HG03342 (cell line): ENCODE results near the gene HOXD4.

ENCODE experiments used
- ATAC-seq: cut with Tn5 transposase; IDR thresholded peaks from one replicate; pipeline ENCODE4 v1.9.1; 2021; ENCODE audit warnings: mild to moderate bottlenecking, moderate library complexity; ENCODE audit not compliant: unreplicated experiment

HOXD4 gene

DNA sequence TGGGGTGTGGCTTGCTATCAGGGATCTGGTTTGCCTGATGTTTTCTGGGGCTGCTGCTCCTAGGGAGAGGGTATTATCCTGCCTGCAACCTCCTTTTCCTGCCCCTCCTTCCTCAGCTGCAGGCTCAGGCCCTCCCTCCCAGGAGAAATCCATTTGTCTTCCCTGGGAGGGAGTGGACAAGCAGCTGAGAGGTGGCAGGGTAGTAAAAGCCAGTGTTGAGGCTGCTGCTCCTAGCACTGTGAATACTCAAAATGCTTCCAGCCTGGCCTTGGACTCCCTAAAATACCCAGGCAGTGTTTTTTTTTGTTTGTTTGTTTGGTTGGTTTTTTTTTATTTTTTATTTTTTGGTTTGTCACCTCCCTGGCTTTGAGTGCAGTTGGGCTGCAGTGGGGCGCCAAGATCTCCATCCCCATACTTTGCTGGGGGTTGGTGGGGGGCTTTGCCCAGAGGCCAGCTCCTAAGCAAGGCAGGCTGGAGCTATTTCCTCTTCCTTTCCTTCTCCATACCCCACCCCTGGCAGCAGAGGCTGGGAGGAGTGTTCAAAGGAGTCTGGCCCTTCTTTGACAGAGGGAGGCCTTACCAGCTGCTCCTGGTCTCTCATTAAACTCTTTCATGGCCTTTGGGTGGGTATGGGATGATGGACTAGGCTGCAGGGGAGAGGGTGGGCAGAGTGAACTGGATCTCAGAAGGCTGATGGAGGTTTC, 19.4 kb downstream of the HOXD4 start:
- no peak for ATAC-seq

DNA sequence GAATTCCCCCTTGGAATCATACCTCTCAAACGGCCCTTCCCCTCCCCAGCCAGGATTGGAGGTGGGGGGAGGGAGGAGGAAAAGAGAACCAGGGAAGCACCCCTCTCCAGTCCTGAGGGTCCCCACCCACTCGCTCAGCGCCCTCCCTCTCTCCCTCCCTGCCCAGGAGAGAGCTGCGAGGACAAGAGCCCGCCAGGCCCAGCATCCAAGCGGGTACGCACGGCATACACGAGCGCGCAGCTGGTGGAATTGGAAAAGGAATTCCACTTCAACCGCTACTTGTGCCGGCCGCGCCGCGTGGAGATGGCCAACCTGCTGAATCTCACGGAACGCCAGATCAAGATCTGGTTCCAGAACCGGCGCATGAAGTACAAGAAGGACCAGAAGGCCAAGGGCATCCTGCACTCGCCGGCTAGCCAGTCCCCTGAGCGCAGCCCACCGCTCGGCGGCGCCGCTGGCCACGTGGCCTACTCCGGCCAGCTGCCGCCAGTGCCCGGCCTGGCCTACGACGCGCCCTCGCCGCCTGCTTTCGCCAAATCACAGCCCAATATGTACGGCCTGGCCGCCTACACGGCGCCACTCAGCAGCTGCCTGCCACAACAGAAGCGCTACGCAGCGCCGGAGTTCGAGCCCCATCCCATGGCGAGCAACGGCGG, 20.1 kb downstream of the HOXD4 start:
- no peak for ATAC-seq

- no peak for ATAC-seq
Observed at GRCh38 chr2:176172007-176172894, 20.9 kb downstream of the HOXD4 start.

- ATAC-seq: no peak
Observed at GRCh38 chr2:176172895-176173566, 21.7 kb downstream of the HOXD4 start.

- no peak for ATAC-seq
Observed at GRCh38 chr2:176173567-176174381, 22.4 kb downstream of the HOXD4 start.

DNA sequence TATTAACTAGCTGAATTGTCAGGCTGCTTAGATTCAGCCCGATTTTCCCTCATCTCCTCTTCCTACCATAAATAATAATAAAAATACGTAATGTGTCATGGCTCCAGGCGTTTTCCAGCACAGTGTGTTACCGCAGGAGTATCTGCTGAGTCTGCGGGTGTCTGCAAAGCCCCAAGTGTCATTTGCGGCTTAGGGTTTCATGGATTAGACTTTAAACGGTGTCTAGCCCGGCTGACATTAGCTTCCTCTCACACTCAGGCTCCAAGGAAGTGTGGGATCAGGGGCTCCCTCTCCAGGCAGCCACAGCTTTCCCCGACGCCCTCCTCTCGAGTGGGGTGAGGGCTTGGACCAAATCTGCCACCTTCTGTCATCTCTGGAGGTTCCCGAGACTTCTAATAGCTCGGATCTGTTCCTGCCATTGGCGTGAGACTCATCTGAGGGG, 23.1 kb downstream of the HOXD4 start:
- no peak for ATAC-seq

DNA sequence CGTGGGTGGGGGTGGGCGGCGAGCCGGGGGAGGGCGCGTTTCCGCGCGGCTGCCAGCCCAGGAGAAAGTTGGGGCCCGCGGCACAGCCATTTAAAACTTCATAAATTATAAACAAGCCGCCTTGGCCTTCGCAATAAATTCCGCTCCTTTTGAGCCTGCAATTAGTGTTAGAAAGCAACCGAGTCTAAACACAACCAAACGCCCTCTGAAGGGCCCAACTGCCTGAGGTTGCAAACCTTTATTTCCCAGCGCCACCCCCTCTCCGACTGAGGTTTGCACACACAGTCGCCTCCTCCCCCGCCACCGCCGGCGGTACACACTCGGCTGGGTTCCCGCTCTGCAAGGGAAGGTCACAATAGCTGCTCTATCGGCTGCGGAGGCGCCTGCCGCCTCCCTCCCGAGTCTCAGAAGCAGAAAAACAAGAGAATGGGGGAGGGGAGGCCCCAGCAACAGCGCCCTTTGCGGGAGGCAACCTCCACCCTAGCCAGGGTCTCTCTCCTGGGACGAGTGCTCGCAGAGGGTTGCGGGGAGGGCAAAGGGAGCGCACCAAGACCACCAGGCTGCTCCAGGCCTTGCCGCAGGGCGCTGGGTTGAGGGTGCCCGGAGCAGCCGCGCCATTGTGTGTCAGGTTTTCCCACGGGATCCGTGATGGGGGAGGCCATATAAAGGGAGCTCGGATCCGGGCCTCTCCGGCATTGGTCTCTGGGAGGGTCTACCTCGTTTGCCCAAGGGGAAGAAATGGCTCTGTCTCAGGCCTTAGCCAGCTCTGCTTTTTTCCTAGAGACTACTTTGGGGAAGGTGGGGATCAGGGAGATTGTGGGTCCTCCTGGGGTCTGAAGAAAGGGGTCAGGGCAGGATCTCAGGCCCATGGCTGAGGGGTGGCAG, 23.7 kb downstream of the HOXD4 start:
- no peak for ATAC-seq

- ATAC-seq: no peak
Observed at GRCh38 chr2:176175709-176176607, 24.6 kb downstream of the HOXD4 start.

DNA sequence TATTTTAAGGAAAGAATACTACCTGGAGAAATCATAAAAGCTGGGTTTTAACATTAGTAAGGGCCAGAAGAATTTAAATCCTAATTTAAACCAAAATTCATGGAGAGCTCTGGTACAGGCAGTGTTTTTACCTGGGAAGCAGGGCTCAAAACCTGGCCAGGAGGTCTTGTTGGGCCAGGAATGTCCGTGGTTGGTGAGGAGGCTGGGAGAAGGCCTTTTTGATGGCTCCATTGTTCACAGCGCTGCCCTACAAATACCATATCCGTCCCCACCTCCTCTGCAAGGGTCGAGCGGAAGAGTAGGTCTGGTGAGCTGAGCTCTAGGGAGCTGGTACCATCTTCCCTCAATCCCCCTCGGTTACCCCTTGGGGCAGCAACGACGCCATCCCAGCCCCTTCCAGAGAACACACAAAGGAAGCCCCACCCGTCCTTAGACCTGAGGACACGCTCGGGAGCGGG, 26.3 kb downstream of the HOXD4 start:
- ATAC-seq: no peak

DNA sequence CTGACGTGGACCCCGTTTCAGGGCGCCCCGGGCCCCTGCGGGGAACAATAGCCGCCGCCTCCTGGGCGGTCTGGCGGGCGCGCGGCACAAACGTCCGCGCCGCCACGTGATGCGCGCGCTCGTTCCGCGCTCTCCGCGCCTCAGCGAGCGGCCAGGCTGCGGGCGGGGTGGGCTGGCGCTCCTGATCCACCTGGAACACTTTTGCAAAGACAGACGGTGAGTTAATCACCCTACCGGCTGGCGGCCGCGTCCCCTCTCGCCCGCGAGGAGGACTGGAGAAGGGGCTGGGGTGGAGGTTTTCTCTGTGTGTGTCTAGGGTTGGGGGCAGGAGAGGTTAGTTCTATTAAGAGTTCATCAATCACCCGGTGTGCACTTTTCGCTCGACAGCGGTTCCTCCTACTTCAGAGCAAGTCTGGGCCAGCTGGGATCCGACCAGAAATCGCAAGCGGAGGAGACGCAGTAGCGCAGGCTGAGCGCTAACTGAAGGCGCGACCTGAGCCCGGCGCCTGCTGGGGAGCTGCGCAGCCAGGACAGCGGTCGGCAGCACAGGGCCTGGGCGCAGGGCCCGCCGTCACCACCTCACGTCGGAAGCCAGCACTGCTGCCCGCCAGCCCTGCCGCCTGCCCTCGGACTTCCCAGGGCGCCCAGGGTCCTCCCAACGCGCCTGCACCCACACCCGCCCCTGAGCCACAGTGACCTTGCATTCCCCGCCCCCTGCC, 26.8 kb downstream of the HOXD4 start:
- no peak for ATAC-seq

DNA sequence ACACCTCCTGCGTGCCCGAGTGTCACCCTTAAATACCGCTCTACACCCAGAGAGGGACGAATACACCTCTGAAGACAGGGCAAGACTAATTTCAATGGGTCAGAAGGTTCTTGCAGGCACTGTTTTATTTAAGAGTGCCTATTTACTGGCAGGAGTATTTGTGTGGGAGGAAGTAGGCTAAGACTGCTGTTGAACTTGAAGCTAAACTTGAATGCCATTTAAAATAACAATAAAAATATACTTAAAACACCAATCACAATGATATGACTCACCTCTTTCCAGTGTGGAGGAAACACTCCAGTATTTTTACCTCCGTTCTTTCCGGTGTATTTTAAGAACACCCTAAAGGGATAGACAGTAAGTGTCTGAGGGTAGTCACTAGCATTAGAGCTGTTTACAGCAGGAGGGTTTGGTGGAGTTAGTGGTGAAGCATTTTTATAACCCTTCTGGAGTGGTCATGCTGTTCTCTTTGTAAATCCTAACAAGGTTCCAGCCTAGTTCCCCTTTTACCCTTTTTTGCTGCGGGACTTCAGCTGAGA, 27.5 kb downstream of the HOXD4 start:
- no peak for ATAC-seq

GRCh38 chr2:176181551-176181950, 30.2 kb downstream of the HOXD4 start:
- ATAC-seq: no peak

DNA sequence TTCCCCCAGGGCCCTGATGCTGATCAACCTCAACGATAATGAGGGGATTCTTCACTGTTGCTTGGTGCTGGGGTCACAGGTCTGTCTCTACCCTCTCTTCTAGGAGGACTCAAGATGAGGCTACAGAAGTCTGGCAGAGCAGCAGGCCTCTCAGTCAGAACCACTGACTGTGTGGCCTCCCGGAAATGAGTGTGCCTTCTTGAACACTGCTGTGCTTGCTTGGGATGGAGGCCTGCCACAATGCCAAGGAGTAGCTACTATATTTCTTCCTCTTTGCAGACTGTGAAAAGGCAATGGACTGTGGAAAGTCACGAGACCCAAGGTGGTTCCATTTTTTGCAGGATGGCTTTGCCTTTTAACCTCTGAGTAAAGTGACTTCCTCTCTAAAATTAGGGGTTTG, 31.3 kb downstream of the HOXD4 start:
- no peak for ATAC-seq

- ATAC-seq: no peak
Observed at GRCh38 chr2:176184749-176185148, 33.4 kb downstream of the HOXD4 start.

DNA sequence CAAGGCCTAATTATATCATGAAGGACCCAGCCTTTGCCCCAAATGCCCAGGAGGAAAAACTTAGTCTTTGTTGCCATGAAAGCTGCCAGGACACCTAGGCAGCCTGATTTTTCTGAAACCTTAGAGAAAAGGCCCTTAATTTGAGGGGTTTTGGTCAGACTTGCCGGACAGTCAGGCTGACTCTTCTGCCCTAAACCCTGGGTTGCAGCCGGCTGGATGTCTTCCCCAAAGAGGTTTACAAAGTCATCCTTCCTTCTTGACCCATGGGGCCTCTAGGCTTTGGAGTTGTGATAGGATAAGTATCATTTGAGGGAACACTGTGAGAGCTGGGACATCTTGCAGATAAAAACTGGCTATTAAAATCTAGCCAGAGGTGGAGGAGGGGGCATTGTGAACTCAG, 34.7 kb downstream of the HOXD4 start:
- no peak for ATAC-seq

DNA sequence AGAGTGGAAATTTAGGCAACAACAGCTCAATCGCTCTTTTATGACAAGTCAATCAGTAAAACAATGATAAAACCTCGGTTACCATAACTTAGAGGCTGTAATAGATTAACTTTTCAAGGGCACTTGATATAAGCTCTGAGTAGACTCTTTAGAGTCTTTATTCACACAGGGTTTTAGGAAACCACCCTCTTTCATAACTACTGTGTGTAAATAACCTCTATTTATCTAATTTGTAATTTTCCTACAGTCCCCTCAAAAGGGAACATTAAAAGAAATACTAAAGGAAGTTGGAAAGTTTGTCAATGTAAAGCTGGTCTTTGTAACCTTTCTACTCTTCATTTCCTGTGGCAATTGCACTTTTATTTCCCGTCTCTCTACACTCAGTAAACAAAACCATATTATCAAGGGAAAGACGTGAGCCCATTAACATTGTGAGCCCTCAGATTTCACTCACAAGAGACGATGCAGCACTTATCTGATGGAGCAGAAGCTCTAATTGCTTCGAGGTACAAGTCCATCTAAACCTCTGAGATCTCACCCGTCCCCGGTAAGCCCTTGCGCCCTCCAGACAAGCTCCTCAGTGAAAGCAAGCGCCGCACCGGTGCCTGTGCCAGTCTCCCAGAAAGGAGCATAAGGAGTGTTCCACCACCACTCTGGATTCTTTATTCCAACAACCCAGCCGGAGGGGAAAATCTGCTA, 36.0 kb downstream of the HOXD4 start:
- no peak for ATAC-seq
